ENCODE results near the gene FMN2.
"Not testable (repeated sequence)": the region's sequence is repeated elsewhere in the genome, so short reads cannot be mapped to it uniquely, and the experiment has no call there.

The FMN2 gene

DNA sequence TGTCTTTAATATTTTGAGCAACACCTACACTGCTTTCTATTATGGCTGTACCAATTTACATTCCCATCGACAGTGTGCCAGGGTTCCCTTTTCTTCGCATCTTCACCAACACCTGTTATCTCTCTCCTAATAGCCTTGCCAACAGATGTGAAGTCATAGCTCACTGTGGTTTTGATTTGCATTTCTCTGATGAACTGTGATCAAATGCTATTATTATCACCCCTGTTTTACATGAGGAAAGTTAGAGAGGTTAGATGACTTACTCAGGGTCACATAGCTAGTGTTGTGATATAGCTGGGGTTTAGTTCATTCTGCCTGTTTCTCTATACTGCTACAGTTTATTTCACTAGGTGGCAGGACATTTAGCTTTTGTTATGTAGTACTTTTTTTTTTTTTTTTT lies 204.1 kb downstream of the FMN2 start:
- Mint-ChIP-seq H3K36me3 (ENCODE audit: low read depth) (no peaks in the 10 kb centered on the region), H3K4me1 (ENCODE audit: low read depth) (no peaks in the 10 kb centered on the region), H3K4me3 (no peak overlapping the region), H3K27me3 (no peaks in the 10 kb centered on the region), H3K27ac (no peak overlapping the region), H3K9me3 (no peaks in the 10 kb centered on the region)
- DNase-seq, result no peak

DNA sequence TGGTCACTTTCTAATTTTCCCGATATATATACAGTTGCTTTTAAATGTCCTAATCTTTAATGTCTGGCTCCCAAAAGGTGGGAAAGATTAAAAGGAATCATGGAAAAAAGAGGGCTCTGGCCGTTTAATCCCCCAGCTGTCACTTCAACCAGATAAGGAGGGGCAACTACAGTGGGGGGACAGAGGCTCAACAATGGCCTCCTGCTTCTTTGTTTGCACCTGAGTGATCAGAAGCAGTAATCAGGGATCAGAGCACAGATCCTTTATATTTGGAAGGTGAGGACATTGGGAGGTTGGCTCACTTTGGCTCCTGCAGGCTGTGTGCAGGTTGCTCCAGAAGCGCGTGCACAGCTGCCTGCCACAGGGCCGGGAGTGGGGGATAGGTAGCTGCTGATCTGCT lies 212.8 kb downstream of the FMN2 start:
- H3K4me3 Mint-ChIP-seq, result no peak overlapping the region
- H3K27me3 Mint-ChIP-seq, result peaks cover 3% of the 10 kb centered on the region
- DNase-seq, result no peak
- no peak overlapping the region for H3K27ac Mint-ChIP-seq
- H3K9me3 Mint-ChIP-seq, result peaks cover 4% of the 10 kb centered on the region
- H3K36me3 Mint-ChIP-seq (ENCODE audit: low read depth), result no peaks in the 10 kb centered on the region
- H3K4me1 Mint-ChIP-seq (ENCODE audit: low read depth), result no peaks in the 10 kb centered on the region

DNA sequence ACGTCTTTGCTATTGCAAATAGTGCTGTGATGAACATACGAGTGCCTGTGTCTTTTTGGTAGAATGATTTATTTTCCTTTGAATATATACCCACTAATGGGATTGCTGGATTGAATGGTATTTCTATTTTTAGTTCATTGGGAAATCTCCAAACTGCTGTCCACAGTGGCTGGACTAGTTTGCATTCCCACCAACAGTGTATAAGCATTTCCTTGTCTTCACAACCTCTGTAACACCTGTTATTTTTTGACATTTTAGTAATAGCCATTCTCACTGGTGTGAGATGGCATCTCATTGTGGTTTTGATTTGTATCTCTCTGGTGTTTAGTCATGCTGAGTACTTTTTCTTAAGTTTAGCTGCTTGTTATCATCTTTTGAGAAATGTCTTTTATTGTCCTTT lies 215.0 kb downstream of the FMN2 start:
- no peaks in the 10 kb centered on the region for H3K36me3 Mint-ChIP-seq (ENCODE audit: low read depth)
- no peak overlapping the region for H3K4me3 Mint-ChIP-seq
- H3K4me1 Mint-ChIP-seq (ENCODE audit: low read depth), result no peaks in the 10 kb centered on the region
- H3K27me3 Mint-ChIP-seq, result peaks cover 3% of the 10 kb centered on the region
- DNase-seq, result no peak
- peaks cover 4% of the 10 kb centered on the region for H3K9me3 Mint-ChIP-seq
- H3K27ac Mint-ChIP-seq, result no peak overlapping the region

DNA sequence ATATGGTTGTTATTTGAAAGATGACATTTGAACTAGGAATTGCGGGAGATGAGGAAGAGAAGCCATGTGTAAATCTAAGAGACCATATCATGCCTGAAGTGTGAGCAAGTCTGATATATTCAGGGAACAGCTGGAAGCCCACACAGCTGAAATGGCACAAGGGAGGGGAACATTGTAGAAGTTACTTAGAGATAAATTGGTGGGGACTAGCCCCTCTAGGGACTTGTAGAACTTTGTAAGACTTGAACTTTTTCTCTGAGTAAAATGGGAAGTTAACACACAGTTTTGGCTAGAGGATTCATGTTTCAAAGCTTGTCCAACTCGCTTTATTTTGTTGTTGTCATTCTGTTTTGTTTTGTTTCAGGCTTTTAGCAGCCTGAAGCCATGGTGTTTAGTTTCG lies 216.4 kb downstream of the FMN2 start:
- Mint-ChIP-seq H3K36me3 (ENCODE audit: low read depth) (no peaks in the 10 kb centered on the region), H3K9me3 (peaks cover under 1% of the 10 kb centered on the region), H3K4me3 (no peak overlapping the region), H3K27me3 (peaks cover 3% of the 10 kb centered on the region), H3K4me1 (ENCODE audit: low read depth) (no peaks in the 10 kb centered on the region), H3K27ac (no peak overlapping the region)
- no peak for DNase-seq

DNA sequence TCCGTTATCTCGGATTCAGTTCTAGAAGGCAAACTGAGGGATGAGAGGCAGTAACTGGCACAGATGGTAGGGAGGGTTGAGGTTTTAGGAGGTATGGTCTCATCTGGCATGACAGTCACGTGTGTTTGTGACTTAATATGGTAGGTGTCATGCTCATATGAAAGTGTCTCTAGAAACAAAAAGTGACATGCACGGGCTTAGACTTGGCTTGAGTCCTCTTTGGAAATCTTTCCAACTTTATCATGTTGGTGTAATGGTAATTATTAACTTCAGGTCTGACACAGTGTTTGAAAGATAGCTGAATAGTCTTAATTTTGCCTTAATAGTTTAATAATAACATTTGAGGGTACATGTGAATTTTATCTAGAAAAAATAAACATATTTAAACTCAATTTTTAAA lies 218.1 kb downstream of the FMN2 start:
- Mint-ChIP-seq H3K27me3 (peaks cover 3% of the 10 kb centered on the region), H3K9me3 (no peaks in the 10 kb centered on the region), H3K36me3 (ENCODE audit: low read depth) (no peaks in the 10 kb centered on the region), H3K4me1 (ENCODE audit: low read depth) (no peaks in the 10 kb centered on the region), H3K4me3 (no peak overlapping the region), H3K27ac (no peak overlapping the region)
- DNase-seq, result no peak

GRCh38 chr1:240310226-240310925 lies 218.7 kb downstream of the FMN2 start:
- Mint-ChIP-seq H3K27me3 (peaks cover 3% of the 10 kb centered on the region), H3K36me3 (ENCODE audit: low read depth) (no peaks in the 10 kb centered on the region), H3K27ac (no peak overlapping the region), H3K9me3 (no peaks in the 10 kb centered on the region), H3K4me1 (ENCODE audit: low read depth) (no peaks in the 10 kb centered on the region), H3K4me3 (no peak overlapping the region)
- no peak for DNase-seq

- Mint-ChIP-seq H3K27ac (no peak overlapping the region), H3K9me3 (no peaks in the 10 kb centered on the region), H3K36me3 (ENCODE audit: low read depth) (no peaks in the 10 kb centered on the region), H3K4me1 (ENCODE audit: low read depth) (no peaks in the 10 kb centered on the region), H3K27me3 (peaks cover 3% of the 10 kb centered on the region), H3K4me3 (no peak overlapping the region)
- DNase-seq, result no peak
These were observed 221.2 kb downstream of the FMN2 start for GRCh38 chr1:240312872-240313271.

DNA sequence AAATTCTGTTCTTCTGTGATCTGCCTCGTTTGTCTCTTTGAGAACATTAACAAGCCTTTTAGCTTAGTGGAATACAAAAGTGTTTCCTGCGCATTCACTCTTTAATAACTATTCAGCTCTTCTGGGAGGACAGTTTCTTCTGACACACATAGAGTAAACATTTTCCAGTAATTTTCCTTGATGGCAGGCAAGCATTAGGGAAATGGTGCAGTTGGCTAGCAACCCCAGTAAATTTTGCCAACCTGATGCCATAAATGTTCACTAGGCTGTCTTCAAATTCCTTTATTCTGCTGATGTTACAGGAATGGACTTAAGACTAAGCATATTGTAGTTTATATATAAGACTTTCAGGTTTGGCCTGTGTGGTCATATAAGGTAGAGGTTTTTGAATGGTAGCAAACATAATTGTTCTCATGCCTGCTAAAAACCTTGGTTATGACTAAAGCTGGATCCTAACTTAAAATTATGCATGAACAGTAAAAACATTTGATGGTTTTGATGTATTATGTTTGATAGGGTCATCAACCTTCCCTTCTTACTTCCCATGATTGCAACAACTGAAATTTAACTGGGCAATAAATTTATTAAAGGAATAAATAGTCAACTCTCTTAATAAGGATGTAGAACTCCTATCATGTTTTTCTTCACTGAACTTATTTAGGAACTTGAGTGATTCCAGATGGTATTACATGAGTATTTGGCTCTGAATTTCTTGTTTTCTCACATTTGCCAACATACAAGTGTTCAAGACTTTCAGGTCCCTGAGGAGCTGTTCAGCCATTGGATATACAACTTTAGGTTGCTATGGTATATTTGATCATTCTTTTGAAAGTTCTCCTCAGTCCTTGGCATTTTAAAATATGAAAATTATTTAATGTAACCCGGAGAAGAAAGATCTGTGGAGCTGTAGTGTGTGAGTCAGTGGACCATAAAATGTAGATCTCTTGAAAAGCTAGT lies 223.4 kb downstream of the FMN2 start:
- no peak for DNase-seq
- Mint-ChIP-seq H3K36me3 (ENCODE audit: low read depth) (no peaks in the 10 kb centered on the region), H3K4me3 (no peak overlapping the region), H3K4me1 (ENCODE audit: low read depth) (no peaks in the 10 kb centered on the region), H3K9me3 (peaks cover 4% of the 10 kb centered on the region), H3K27me3 (no peaks in the 10 kb centered on the region), H3K27ac (no peak overlapping the region)

DNA sequence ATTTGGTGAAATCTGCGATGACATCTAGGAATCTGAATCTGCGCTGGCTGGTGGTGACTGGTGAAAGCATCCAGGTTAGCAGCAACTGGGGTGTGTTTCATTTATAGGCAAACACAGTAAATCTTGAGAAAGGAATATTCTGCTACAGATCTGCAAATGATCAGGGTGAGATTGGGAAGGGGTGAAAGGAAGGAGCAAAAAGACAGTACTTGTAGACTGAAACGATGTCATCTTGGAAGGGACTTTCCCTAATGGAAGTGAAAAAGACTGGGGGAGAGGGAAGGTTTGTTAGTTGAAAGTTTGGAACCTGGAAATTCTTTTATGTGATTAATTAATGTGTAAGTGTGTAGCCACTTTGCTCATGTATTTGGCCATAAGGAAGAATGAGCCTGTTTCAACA lies 228.3 kb downstream of the FMN2 start:
- H3K27ac Mint-ChIP-seq, result no peak overlapping the region
- no peak overlapping the region for H3K4me3 Mint-ChIP-seq
- DNase-seq, result no peak
- no peaks in the 10 kb centered on the region for H3K36me3 Mint-ChIP-seq (ENCODE audit: low read depth)
- no peaks in the 10 kb centered on the region for H3K27me3 Mint-ChIP-seq
- no peaks in the 10 kb centered on the region for H3K4me1 Mint-ChIP-seq (ENCODE audit: low read depth)
- H3K9me3 Mint-ChIP-seq, result peaks cover 4% of the 10 kb centered on the region

DNA sequence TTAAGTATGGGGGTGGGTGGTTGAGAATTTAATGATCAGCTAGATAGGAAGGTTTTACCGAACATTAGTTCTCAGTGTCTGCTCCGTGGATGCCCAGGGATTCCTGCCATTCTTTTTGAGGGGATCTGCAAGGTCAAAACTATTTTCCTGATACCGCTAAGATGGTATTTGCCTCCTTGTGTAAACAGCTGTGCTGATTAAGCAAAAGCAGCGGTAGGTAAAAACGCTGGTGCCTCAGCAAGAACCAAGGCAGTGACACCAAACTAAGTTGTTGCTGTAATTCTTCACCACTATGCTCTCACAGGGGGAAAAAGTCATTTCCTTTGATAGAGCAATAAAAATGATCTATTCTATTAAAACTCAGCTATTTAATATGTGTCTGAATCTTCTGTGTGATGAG lies 229.0 kb downstream of the FMN2 start:
- Mint-ChIP-seq H3K36me3 (ENCODE audit: low read depth) (no peaks in the 10 kb centered on the region), H3K27me3 (no peaks in the 10 kb centered on the region), H3K4me3 (no peak overlapping the region), H3K4me1 (ENCODE audit: low read depth) (no peaks in the 10 kb centered on the region), H3K27ac (no peak overlapping the region), H3K9me3 (peaks cover 4% of the 10 kb centered on the region)
- no peak for DNase-seq

DNA sequence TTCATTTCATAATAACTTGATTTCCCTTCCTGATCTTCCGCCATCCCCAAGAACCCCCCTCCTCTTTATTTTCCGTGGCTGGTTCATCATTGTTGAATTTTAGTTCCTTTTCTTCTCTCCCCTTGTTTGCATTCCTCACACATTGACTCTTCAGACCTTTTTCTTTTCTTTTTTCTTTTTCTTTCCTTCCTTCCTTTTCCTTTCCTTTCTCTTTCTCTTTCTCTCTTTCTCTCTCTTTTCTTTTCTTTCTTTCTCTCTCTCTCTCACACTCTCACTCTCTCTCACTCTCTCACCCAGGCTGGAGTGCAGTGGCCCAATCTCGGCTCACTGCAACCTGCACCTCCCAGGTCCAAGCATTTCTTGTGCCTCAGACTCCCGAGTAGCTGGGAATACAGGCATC lies 231.3 kb downstream of the FMN2 start:
- no peak for DNase-seq
- Mint-ChIP-seq H3K36me3 (ENCODE audit: low read depth) (no peaks in the 10 kb centered on the region), H3K27me3 (no peaks in the 10 kb centered on the region), H3K4me1 (ENCODE audit: low read depth) (no peaks in the 10 kb centered on the region), H3K9me3 (peaks cover 4% of the 10 kb centered on the region), H3K27ac (no peak overlapping the region), H3K4me3 (no peak overlapping the region)

DNA sequence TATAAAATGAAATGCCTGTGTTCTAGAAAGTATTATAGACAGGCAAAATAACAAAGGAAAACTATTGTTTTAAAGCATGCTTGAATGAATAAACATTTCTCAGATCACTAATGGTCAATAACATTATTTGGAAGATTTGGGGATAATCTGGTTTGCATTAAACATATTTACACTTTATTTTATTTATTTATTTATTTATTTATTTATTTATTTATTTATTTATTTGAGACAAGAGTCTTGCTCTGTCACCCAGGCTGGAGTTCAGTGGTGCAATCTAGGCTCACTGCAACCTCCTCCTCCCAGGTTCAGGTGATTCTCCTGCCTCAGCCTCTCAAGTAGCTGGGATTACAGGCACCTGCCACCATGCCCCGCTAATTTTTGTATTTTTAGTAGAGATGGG lies 236.7 kb downstream of the FMN2 start:
- H3K9me3 Mint-ChIP-seq; H3K36me3 Mint-ChIP-seq (ENCODE audit: low read depth); H3K4me3 Mint-ChIP-seq; H3K27ac Mint-ChIP-seq; H3K27me3 Mint-ChIP-seq; H3K4me1 Mint-ChIP-seq (ENCODE audit: low read depth); DNase-seq: not testable (repeated sequence)

DNA sequence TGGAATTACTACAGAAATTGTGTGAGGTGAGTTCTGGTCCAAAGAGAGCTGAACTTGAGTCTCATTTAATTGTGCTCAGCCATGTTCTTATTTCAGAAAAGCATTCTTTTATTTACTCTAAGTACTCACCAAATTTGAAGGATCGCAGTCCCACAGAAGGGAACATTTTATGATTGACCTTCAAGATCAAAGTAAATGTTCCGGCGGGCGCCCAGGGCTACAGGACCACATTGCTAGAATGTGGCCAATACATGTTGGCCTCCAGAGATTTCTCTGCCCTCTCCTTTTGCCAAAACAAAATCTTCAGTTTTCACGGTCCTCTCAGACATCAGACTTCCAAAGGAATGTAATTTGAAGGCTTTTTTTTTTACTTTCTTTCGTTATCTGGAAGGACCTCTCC lies 237.8 kb downstream of the FMN2 start:
- Mint-ChIP-seq H3K36me3 (ENCODE audit: low read depth) (no peaks in the 10 kb centered on the region), H3K4me1 (ENCODE audit: low read depth) (no peaks in the 10 kb centered on the region), H3K27ac (no peak overlapping the region), H3K9me3 (no peaks in the 10 kb centered on the region), H3K4me3 (no peak overlapping the region), H3K27me3 (no peaks in the 10 kb centered on the region)
- no peak for DNase-seq

DNA sequence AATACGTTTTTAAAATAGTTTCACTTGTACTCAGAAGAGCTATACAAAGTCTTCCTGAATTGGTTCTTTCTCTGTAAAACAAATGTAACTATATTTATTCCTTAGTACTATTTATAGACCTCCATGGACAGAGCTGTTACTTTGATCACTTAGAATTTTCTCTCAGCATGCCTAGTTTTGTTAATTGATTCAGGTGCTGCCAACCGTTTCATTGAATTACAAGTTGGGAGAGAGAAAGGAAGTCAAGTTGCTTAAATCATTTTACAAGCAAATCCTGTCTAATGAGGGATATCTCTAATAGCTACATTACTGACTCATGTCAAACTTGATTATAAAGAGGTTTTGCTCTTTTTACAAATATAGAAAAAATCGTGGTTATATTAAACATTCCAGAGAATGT lies 241.0 kb downstream of the FMN2 start:
- no peak overlapping the region for H3K27ac Mint-ChIP-seq

DNA sequence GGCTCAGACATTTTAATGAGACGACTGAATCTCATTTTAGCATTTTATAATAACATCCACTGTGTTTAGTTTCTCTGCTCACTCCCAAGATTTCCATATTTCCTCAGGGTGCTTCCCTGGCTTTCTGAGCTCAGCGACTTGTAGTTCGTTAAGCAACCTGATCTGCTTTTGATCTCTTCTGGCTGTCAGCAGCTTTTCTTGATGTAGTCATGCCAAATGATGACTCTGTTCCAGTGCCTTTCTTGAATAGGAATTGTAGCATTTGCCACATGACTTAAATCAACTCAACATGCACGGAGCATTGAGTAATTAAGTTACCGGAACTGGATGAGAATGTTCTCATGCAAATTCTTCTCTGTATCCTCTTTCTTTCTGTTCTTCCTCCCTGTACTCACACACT lies 246.1 kb downstream of the FMN2 start:
- no peaks in the 10 kb centered on the region for H3K36me3 Mint-ChIP-seq (ENCODE audit: low read depth)
- H3K27me3 Mint-ChIP-seq, result no peaks in the 10 kb centered on the region
- no peaks in the 10 kb centered on the region for H3K9me3 Mint-ChIP-seq
- H3K27ac Mint-ChIP-seq, result no peak overlapping the region
- DNase-seq, result no peak
- no peaks in the 10 kb centered on the region for H3K4me1 Mint-ChIP-seq (ENCODE audit: low read depth)
- no peak overlapping the region for H3K4me3 Mint-ChIP-seq

More for the DNA sequence above, 241.0 kb downstream of the FMN2 start:
- Mint-ChIP-seq H3K4me3 (no peak overlapping the region), H3K27me3 (no peaks in the 10 kb centered on the region), H3K36me3 (ENCODE audit: low read depth) (no peaks in the 10 kb centered on the region), H3K9me3 (no peaks in the 10 kb centered on the region), H3K4me1 (ENCODE audit: low read depth) (no peaks in the 10 kb centered on the region)
- DNase-seq, result no peak
